ENCODE data around the gene GALNT8. TPM values are rescaled to one million over a fixed set of nuclear protein-coding genes. Genes with fewer than 3 reads are reported as not detected.

GALNT8 gene
- total RNA-seq, 1 experiment from 2014 or later: not detected

DNA sequence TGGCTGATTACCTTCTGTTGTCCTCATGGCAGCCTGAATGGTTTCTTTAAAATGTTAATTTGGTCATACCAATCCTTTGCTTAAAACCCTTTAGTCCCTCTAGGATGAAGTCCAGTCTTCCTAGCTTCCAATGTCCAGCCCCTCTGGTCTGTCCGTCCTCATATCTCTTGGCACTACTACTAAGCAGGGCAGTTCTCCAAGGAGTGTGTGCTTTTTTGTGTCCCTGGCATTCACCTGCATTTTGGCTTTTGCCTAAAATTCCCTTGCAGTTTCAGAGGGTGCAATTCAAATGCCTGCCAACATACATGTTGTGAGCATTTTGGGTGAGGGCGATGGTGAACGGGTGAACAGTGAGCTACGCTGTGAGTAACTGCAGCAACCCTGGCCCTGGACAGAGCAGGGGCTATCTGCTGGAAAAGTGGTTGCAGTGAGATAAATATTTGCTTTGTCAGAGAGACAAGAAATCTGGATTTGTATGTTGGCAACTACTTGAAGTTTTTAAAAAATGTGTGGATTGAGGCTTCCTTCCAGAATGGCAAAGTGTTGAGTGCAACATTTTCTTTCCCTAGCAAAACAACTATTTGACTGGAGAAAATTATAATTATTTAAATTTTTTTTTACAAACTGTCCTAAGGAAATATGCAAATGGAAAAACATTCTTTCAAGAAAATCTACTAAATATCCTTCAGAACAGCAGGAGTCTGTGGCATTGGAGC is 14.6 kb downstream of the GALNT8 start:
- no peak for DNase-seq (ENCODE audit: low read depth, low spot score)
- Histone ChIP-seq H3K27me3 (ENCODE audit: control insufficient read depth, insufficient read depth, low read length) (no peaks in the 10 kb centered on the region), H3K4me1 (ENCODE audit: control insufficient read depth, insufficient read depth, low read length) (no peaks in the 10 kb centered on the region), H3K4me3 (ENCODE audit: low read depth in 2 of 2, low read length in 2 of 2) (no peak overlapping the region), H3K9me3 (ENCODE audit: control insufficient read depth, insufficient read depth, low read depth, low read length) (no peaks in the 10 kb centered on the region), H3K27ac (ENCODE audit: low read length) (no peak overlapping the region), H3K36me3 (ENCODE audit: control insufficient read depth, insufficient read depth, low read length) (no peaks in the 10 kb centered on the region)
- TF ChIP-seq, protein P1, sequence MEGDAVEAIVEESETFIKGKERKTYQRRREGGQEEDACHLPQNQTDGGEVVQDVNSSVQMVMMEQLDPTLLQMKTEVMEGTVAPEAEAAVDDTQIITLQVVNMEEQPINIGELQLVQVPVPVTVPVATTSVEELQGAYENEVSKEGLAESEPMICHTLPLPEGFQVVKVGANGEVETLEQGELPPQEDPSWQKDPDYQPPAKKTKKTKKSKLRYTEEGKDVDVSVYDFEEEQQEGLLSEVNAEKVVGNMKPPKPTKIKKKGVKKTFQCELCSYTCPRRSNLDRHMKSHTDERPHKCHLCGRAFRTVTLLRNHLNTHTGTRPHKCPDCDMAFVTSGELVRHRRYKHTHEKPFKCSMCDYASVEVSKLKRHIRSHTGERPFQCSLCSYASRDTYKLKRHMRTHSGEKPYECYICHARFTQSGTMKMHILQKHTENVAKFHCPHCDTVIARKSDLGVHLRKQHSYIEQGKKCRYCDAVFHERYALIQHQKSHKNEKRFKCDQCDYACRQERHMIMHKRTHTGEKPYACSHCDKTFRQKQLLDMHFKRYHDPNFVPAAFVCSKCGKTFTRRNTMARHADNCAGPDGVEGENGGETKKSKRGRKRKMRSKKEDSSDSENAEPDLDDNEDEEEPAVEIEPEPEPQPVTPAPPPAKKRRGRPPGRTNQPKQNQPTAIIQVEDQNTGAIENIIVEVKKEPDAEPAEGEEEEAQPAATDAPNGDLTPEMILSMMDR (IDR thresholded peaks at IDR 0.05): no peak
- TF ChIP-seq TCF7L2 (IDR thresholded peaks at IDR 0.05; ENCODE audit: low read depth, low read length) (no peak), POLR2AphosphoS5 (IDR thresholded peaks at IDR 0.05; ENCODE audit: low read depth, low read length) (no peak)
- ATAC-seq: no peak
- intact Hi-C loops (cut with micrococcal nuclease; ENCODE audit: unreplicated experiment): no loop called here
- in situ Hi-C loops (cut with HindIII; ENCODE audit: low pct_unique_long_range_greater_than_20kb, low sequenced_read_pairs): no loop called here
- POLR2A ChIA-PET: no interaction called here
- CTCF ChIA-PET: interaction anchor here (0.6 kb wide), 1 partner anchor 114 kb away, joined by 5 read pairs; no protein-coding TSS in a partner anchor
- no TSS peak for BruUV-seq (replicated peaks)

DNA sequence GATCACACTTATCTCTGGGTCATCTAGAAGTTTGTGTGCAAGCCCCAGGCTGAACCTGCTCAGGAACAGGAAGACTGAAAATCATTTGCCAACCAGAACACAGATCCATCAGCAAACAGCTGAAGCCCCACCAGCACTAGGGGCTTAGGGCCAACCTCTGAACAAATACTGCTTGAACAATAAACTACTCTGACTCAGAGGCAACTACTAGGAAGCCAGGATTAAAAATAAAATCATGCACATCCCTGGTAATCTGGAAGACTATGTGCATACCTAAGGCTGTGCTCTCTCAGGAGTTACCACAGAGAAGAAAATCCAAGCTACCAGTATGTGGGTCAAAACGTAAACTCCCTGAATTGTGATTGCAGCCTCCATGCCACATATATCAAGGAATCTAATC is 15.9 kb downstream of the GALNT8 start:
- BruUV-seq (replicated peaks): no TSS peak
- H3K27me3 ChIP-seq (ENCODE audit: control insufficient read depth, insufficient read depth, low read length): no peaks in the 10 kb centered on the region
- no peak overlapping the region for H3K27ac ChIP-seq (ENCODE audit: low read length)
- ChIA-PET CTCF (no interaction called here), POLR2A (no interaction called here)
- no peak for ATAC-seq
- H3K4me3 ChIP-seq (ENCODE audit: low read depth in 2 of 2, low read length in 2 of 2): no peak overlapping the region
- H3K36me3 ChIP-seq (ENCODE audit: control insufficient read depth, insufficient read depth, low read length): no peaks in the 10 kb centered on the region
- intact Hi-C loops (cut with micrococcal nuclease; ENCODE audit: unreplicated experiment): no loop called here
- H3K4me1 ChIP-seq (ENCODE audit: control insufficient read depth, insufficient read depth, low read length): no peaks in the 10 kb centered on the region
- in situ Hi-C loops (cut with HindIII; ENCODE audit: low pct_unique_long_range_greater_than_20kb, low sequenced_read_pairs): no loop called here
- no peak for DNase-seq (ENCODE audit: low read depth, low spot score)
- H3K9me3 ChIP-seq (ENCODE audit: control insufficient read depth, insufficient read depth, low read depth, low read length): no peaks in the 10 kb centered on the region
- TF ChIP-seq TCF7L2 (IDR thresholded peaks at IDR 0.05; ENCODE audit: low read depth, low read length): no peak
- TF ChIP-seq SIN3A (IDR thresholded peaks at IDR 0.05; ENCODE audit: borderline replicate concordance, insufficient read depth, low read depth, low read length): no peak
- TF ChIP-seq POLR2AphosphoS5 (IDR thresholded peaks at IDR 0.05; ENCODE audit: low read depth, low read length): no peak
- TF ChIP-seq, protein P1 (IDR thresholded peaks at IDR 0.05): no peak
- TF ChIP-seq, protein P2, sequence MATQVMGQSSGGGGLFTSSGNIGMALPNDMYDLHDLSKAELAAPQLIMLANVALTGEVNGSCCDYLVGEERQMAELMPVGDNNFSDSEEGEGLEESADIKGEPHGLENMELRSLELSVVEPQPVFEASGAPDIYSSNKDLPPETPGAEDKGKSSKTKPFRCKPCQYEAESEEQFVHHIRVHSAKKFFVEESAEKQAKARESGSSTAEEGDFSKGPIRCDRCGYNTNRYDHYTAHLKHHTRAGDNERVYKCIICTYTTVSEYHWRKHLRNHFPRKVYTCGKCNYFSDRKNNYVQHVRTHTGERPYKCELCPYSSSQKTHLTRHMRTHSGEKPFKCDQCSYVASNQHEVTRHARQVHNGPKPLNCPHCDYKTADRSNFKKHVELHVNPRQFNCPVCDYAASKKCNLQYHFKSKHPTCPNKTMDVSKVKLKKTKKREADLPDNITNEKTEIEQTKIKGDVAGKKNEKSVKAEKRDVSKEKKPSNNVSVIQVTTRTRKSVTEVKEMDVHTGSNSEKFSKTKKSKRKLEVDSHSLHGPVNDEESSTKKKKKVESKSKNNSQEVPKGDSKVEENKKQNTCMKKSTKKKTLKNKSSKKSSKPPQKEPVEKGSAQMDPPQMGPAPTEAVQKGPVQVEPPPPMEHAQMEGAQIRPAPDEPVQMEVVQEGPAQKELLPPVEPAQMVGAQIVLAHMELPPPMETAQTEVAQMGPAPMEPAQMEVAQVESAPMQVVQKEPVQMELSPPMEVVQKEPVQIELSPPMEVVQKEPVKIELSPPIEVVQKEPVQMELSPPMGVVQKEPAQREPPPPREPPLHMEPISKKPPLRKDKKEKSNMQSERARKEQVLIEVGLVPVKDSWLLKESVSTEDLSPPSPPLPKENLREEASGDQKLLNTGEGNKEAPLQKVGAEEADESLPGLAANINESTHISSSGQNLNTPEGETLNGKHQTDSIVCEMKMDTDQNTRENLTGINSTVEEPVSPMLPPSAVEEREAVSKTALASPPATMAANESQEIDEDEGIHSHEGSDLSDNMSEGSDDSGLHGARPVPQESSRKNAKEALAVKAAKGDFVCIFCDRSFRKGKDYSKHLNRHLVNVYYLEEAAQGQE (IDR thresholded peaks at IDR 0.05; ENCODE audit: insufficient read depth in 1 of 2, low read depth in 2 of 2, low read length in 1 of 2): no peak
